GM19099 (cell line): ENCODE data around the gene GRM3.

Experiments used
- POLR2A ChIP-seq: IDR thresholded peaks from 3 replicates; pipeline ENCODE4 v1.6.1; 2011; ENCODE audit warnings: low read depth; ENCODE audit not compliant: insufficient read length; ENCODE audit errors: extremely low read depth

GRM3 gene

DNA sequence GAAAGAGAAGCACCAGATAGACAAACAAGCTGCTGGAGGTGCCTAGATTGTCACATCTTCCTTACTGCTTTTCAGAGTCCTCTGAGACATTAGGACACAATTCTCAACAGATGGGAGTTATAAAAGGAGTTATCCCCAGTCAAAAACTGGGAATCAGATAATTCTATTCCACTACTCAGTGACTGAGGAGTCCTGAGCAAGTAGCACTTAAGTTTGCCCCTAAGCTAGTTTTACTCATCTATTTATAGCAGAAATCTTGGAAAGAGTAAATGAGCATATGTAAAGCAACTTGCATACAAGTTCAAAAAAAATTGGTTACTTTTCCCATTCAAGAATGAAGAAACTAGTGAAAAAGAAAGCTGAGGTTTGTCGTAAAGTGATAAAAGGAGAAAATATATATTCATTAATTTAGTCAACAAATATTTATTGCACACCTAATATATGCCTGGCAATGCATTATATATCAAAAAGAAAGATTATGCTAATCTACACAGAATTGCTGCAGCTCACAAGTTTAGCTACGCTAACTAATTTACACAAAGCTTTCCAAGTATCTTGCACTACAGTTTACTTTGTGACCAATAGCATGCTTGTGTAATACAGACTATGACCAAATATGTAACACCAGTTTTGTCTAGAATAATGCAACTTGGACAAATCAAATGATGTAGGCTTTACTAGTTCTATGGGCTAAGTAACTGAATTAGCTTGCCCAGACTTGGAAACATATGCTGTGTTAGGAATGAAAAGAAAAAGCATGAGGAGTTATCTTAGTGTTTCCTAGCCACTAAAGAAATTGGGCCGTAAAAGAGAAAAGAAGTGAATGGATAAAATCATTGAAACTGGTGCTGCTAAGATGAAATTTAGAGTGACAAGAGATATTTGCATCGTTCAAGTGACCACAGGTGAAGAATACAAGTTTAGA is 106.3 kb downstream of the GRM3 start:
- TF ChIP-seq POLR2A, result no peak

- TF ChIP-seq POLR2A, result no peak
Measured at GRCh38 chr7:86760236-86760635, 116.5 kb downstream of the GRM3 start.

GRCh38 chr7:86762129-86762528 is 118.4 kb downstream of the GRM3 start:
- TF ChIP-seq POLR2A, result no peak

- TF ChIP-seq POLR2A, result no peak
Measured at GRCh38 chr7:86765931-86766330, 122.2 kb downstream of the GRM3 start.

- TF ChIP-seq POLR2A, result no peak
Measured at GRCh38 chr7:86768394-86768793, 124.7 kb downstream of the GRM3 start.

GRCh38 chr7:86768967-86769760 is 125.5 kb downstream of the GRM3 start:
- TF ChIP-seq POLR2A, result no peak

GRCh38 chr7:86773309-86773708 is 129.6 kb downstream of the GRM3 start:
- no peak for TF ChIP-seq POLR2A

GRCh38 chr7:86775203-86775602 is 131.5 kb downstream of the GRM3 start:
- TF ChIP-seq POLR2A, result no peak

DNA sequence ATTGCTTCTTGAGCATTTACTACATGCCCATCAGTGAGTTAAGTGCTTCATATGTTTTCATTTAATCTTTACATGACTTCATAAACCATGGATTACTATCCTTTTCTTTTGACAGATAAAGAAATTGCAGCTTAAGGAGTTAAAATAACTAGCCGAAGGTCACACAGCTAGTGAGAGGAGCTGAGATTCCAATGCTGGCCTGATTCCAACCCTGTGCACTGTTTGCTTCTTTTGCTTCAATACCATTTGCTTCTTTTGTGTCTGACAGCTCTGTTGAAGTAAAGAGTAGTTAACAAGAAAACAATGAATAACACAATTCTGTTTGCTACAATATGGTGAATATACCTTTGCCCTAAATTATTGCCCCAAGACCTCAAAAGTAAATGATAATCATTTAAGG is 132.4 kb downstream of the GRM3 start:
- TF ChIP-seq POLR2A, result no peak

DNA sequence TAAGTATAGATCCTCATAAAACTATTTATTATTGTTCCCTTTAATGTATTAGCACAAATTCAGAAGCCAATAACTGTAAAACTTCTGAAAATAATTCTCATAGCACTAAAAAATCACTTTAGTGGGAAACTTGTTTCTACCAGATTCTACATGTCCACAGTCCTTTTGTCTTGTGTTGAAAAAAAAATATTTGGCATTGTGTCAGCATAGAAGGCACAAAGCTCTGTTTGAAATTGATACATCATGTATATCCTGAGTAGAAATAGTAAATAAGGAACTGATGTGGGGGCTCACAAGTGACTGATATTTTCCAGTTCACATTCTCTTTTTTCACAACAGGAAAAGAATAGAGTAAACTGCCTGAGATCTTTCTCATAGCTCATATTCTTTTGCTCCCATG is 134.6 kb downstream of the GRM3 start:
- TF ChIP-seq POLR2A, result no peak

- no peak for TF ChIP-seq POLR2A
Measured at GRCh38 chr7:86784765-86785164, 141.1 kb downstream of the GRM3 start.

GRCh38 chr7:86785641-86786040 is 141.9 kb downstream of the GRM3 start:
- no peak for TF ChIP-seq POLR2A

DNA sequence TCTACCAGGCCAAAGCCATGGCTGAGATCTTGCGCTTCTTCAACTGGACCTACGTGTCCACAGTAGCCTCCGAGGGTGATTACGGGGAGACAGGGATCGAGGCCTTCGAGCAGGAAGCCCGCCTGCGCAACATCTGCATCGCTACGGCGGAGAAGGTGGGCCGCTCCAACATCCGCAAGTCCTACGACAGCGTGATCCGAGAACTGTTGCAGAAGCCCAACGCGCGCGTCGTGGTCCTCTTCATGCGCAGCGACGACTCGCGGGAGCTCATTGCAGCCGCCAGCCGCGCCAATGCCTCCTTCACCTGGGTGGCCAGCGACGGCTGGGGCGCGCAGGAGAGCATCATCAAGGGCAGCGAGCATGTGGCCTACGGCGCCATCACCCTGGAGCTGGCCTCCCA is 142.7 kb downstream of the GRM3 start:
- no peak for TF ChIP-seq POLR2A

DNA sequence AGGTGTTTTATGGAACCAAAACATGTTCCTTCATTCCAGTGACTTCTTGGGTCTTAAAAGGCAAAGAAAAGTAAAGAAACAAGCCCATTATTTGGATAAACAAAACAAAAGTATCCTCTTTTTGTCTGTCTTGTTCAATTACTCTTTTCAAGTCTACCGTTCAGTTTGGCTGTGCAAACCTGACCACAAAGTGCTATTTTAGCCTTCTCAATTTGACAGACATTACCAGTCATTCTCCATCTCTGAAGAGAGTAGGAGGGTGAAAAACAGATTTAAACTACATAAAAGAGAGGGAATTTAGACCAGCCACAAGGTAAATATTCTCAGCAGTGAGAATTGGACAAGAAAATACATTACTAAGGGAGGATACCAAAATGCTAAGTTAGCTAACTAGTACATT is 145.2 kb downstream of the GRM3 start:
- no peak for TF ChIP-seq POLR2A

- no peak for TF ChIP-seq POLR2A
Measured at GRCh38 chr7:86790383-86790782, 146.7 kb downstream of the GRM3 start.

- TF ChIP-seq POLR2A, result no peak
Measured at GRCh38 chr7:86792260-86792659, 148.6 kb downstream of the GRM3 start.
